H1 (cell line): ENCODE data around the gene OR52K1. TPM values are rescaled to one million over a fixed set of nuclear protein-coding genes. Genes with fewer than 3 reads are reported as not detected.

Experiments used
- CTCF ChIA-PET: fragments of 300-600 bp; sonication (Branson Sonifier 250); formaldehyde crosslinking; loops from one replicate; lab custom pipeline; 2021; ENCODE audit not compliant: partially characterized antibody; lab: Charles Lee
- POLR2A ChIA-PET: fragments of 300-600 bp; sonication (Branson Sonifier 250); formaldehyde crosslinking; loops from one replicate; lab custom pipeline; 2021; ENCODE audit warnings: inconsistent platforms; ENCODE audit not compliant: partially characterized antibody; lab: Charles Lee
- DNase-seq, 2 experiments: peaks; one replicate each; pipeline versions ENCODE4 v3.0.0 to v3.0.0-alpha.2; 2010 to 2022; ENCODE audit warnings: low spot score in 2 of 2, low read depth in 1 of 2, mixed read lengths in 1 of 2
- FAIRE-seq: peaks from 2 replicates; lab custom pipeline; 2011; peaks lifted over from hg19 to GRCh38; lab: Jason Lieb, UNC
- H2AFZ ChIP-seq: 2 replicates; pipeline ENCODE4 v1.8.1; 2012; ENCODE audit warnings: low read length, inconsistent platforms
- H2AK5ac ChIP-seq: 2 replicates; pipeline ENCODE4 v1.6.1; 2013; ENCODE audit warnings: low read depth, low read length
- H2BK120ac ChIP-seq: replicated peaks from 2 replicates; pipeline ENCODE3; 2013; ENCODE audit warnings: low read depth, low read length, inconsistent platforms
- H2BK12ac ChIP-seq: 2 replicates; pipeline ENCODE4 v1.6.1; 2013; ENCODE audit warnings: low read depth, low read length
- H2BK15ac ChIP-seq: 2 replicates; pipeline ENCODE4 v1.6.1; 2013; ENCODE audit warnings: low read length
- H2BK20ac ChIP-seq: 2 replicates; pipeline ENCODE4 v1.6.1; 2013; ENCODE audit warnings: low read length
- H2BK5ac ChIP-seq: 2 replicates; pipeline ENCODE4 v1.6.1; 2013; ENCODE audit warnings: low read depth, low read length
- H3K14ac ChIP-seq: 2 replicates; pipeline ENCODE4 v1.6.1; 2013; ENCODE audit warnings: inconsistent platforms; ENCODE audit not compliant: insufficient read length
- H3K18ac ChIP-seq: 2 replicates; pipeline ENCODE4 v1.6.1; 2013; ENCODE audit warnings: low read length; ENCODE audit errors: extremely low read depth
- H3K23ac ChIP-seq: 2 replicates; pipeline ENCODE4 v1.6.1; 2013; ENCODE audit warnings: inconsistent platforms; ENCODE audit not compliant: insufficient read length
- H3K23me2 ChIP-seq: 2 replicates; pipeline ENCODE4 v1.6.1; 2013; ENCODE audit warnings: low read depth, low read length
- H3K27ac ChIP-seq: 2 replicates; pipeline ENCODE4 v1.6.1; 2011; ENCODE audit warnings: low read depth, low read length, inconsistent platforms
- H3K27me3 ChIP-seq, 4 experiments: replicated peaks in 1 of 4; 1 replicate in 1 of 4; 2 replicates in 3 of 4; pipeline versions ENCODE4 v1.6.1 to v1.8.1; 2011 to 2013; ENCODE audit warnings: low read length in 3 of 4, mild to moderate bottlenecking in 3 of 4, inconsistent platforms in 2 of 4, mixed read lengths in 2 of 4, moderate library complexity in 1 of 4; ENCODE audit not compliant: control insufficient read depth in 3 of 4, insufficient read depth in 3 of 4; ENCODE audit errors: extremely low read depth in 1 of 4
- H3K36me3 ChIP-seq, 4 experiments: 2 replicates each; pipeline versions ENCODE4 v1.6.1 to v1.8.1; 2011 to 2013; ENCODE audit warnings: mild to moderate bottlenecking in 4 of 4, low read length in 3 of 4, moderate library complexity in 2 of 4, control low read depth in 1 of 4, inconsistent platforms in 1 of 4; ENCODE audit not compliant: insufficient read depth in 4 of 4, control insufficient read depth in 2 of 4
- H3K4ac ChIP-seq: replicated peaks from 2 replicates; pipeline ENCODE3; 2013; ENCODE audit warnings: low read length, low read depth, mixed read lengths, inconsistent platforms; ENCODE audit not compliant: insufficient read length
- H3K4me1 ChIP-seq, 4 experiments: replicated peaks in 1 of 4; 1 replicate in 1 of 4; 2 replicates in 3 of 4; pipeline versions ENCODE4 v1.6.1 to v1.8.1; 2011 to 2013; ENCODE audit warnings: low read length in 3 of 4, inconsistent platforms in 2 of 4, mixed read lengths in 1 of 4; ENCODE audit not compliant: insufficient read depth in 4 of 4, control insufficient read depth in 3 of 4
- H3K4me2 ChIP-seq, 2 experiments: 2 replicates each; pipeline versions ENCODE4 v1.6.1 to v1.8.1; 2011 to 2013; ENCODE audit warnings: low read depth in 2 of 2, low read length in 2 of 2, control low read depth in 1 of 2, inconsistent platforms in 1 of 2, mild to moderate bottlenecking in 1 of 2; ENCODE audit not compliant: insufficient read depth in 1 of 2
- H3K4me3 ChIP-seq, 4 experiments: fragments of 200-600, 300-600 bp in 1 of 4; sonication (generic), shearing (Covaris generic), sonication (Bioruptor Twin) in 1 of 4; 2 replicates each; pipeline versions ENCODE4 v1.5.1 to v1.8.1; 2011 to 2016; ENCODE audit warnings: low read length in 4 of 4, low read depth in 3 of 4, control low read depth in 2 of 4, inconsistent platforms in 2 of 4, mild to moderate bottlenecking in 2 of 4, mixed read lengths in 1 of 4, moderate library complexity in 1 of 4; ENCODE audit not compliant: insufficient read depth in 2 of 4; ENCODE audit errors: extremely low read depth in 1 of 4
- H3K56ac ChIP-seq: replicated peaks from 2 replicates; pipeline ENCODE3; 2013; ENCODE audit warnings: low read depth, mild to moderate bottlenecking, mixed read lengths, low read length, inconsistent platforms; ENCODE audit not compliant: insufficient read length
- H3K79me1 ChIP-seq: 2 replicates; pipeline ENCODE4 v1.6.1; 2013; ENCODE audit warnings: low read depth, low read length, control low read depth
- H3K79me2 ChIP-seq, 2 experiments: 2 replicates each; pipeline versions ENCODE4 v1.6.1 to v1.8.1; 2012 to 2013; ENCODE audit warnings: low read length in 2 of 2, mild to moderate bottlenecking in 2 of 2, inconsistent platforms in 1 of 2; ENCODE audit not compliant: insufficient read depth in 2 of 2, control insufficient read depth in 1 of 2
- H3K9ac ChIP-seq, 4 experiments: replicated peaks in 1 of 4; 1 replicate in 1 of 4; 2 replicates in 3 of 4; pipeline versions ENCODE4 v1.6.1 to v1.8.1; 2011 to 2013; ENCODE audit warnings: low read depth in 3 of 4, low read length in 3 of 4, control low read depth in 2 of 4, mild to moderate bottlenecking in 2 of 4, moderate library complexity in 2 of 4, inconsistent platforms in 1 of 4; ENCODE audit errors: extremely low read depth in 1 of 4
- H3K9me3 ChIP-seq, 2 experiments: 2 replicates each; pipeline versions ENCODE4 v1.6.1 to v1.8.1; 2012 to 2013; ENCODE audit warnings: mild to moderate bottlenecking in 2 of 2, moderate library complexity in 2 of 2, control low read depth in 1 of 2, inconsistent platforms in 1 of 2, low read depth in 1 of 2, low read length in 1 of 2, mixed read lengths in 1 of 2; ENCODE audit not compliant: insufficient read depth in 2 of 2
- H4K20me1 ChIP-seq, 2 experiments: replicated peaks in 1 of 2; 2 replicates each; pipeline versions ENCODE3 to v1.8.1; 2011 to 2013; ENCODE audit warnings: inconsistent platforms in 2 of 2, low read length in 2 of 2, mild to moderate bottlenecking in 1 of 2; ENCODE audit not compliant: insufficient read depth in 2 of 2, control insufficient read depth in 1 of 2
- H4K5ac ChIP-seq: 2 replicates; pipeline ENCODE4 v1.6.1; 2013; ENCODE audit warnings: low read length, low read depth, mixed read lengths, inconsistent platforms; ENCODE audit not compliant: insufficient read length
- H4K8ac ChIP-seq: 2 replicates; pipeline ENCODE4 v1.8.0; 2013; ENCODE audit warnings: mild to moderate bottlenecking, moderate library complexity, low read length, inconsistent platforms; ENCODE audit not compliant: insufficient read depth; ENCODE audit errors: extremely low read depth
- H4K91ac ChIP-seq: replicated peaks from 2 replicates; pipeline ENCODE3; 2013; ENCODE audit warnings: low read length, mixed read lengths, inconsistent platforms; ENCODE audit not compliant: insufficient read length
- ATF3 ChIP-seq: IDR thresholded peaks from 2 replicates; pipeline ENCODE4 v1.6.1; 2011; ENCODE audit warnings: low read depth, mild to moderate bottlenecking, low read length; ENCODE audit not compliant: insufficient read depth
- HDAC2 ChIP-seq, 2 experiments: fragments of 300-600 bp in 1 of 2; sonication (generic) in 1 of 2; IDR thresholded peaks; 2 replicates each; pipeline ENCODE4 v1.6.1; 2011 to 2012; ENCODE audit warnings: low read depth in 2 of 2, low read length in 2 of 2, mild to moderate bottlenecking in 2 of 2, moderate library complexity in 2 of 2, borderline replicate concordance in 1 of 2, inconsistent platforms in 1 of 2
- JUN ChIP-seq: IDR thresholded peaks from 2 replicates; pipeline ENCODE4 v1.6.1; 2011; ENCODE audit warnings: low read depth, mild to moderate bottlenecking, improper control_type of control experiment, low read length
- POLR2A ChIP-seq, 2 experiments: IDR thresholded peaks; 1 replicate in 1 of 2; 2 replicates in 1 of 2; pipeline ENCODE4 v1.6.1; 2011; ENCODE audit warnings: low read depth in 2 of 2, low read length in 2 of 2, mild to moderate bottlenecking in 2 of 2; ENCODE audit errors: control extremely low read depth in 1 of 2
- RBBP5 ChIP-seq: IDR thresholded peaks from 2 replicates; pipeline ENCODE4 v1.7.1; 2012; ENCODE audit warnings: low read depth, mild to moderate bottlenecking, inconsistent platforms, low read length, moderate library complexity, borderline replicate concordance
- RFX5 ChIP-seq: IDR thresholded peaks from 2 replicates; pipeline ENCODE4 v1.6.1; 2011; ENCODE audit warnings: low read depth, low read length, improper control_type of control experiment, borderline replicate concordance
- SIRT6 ChIP-seq: IDR thresholded peaks from one replicate; pipeline ENCODE4 v1.7.1; 2012; ENCODE audit warnings: low read length, inconsistent platforms
- TBP ChIP-seq: IDR thresholded peaks from 2 replicates; pipeline ENCODE4 v1.6.1; 2011; ENCODE audit warnings: low read depth, low read length, improper control_type of control experiment
- WGBS, 2 experiments: shearing (Covaris generic) in 1 of 2; methylation state at CpG; one replicate each; pipeline versions ENCODE4 v1.1.6 to v1.1.7; 2013 to 2015; ENCODE audit warnings: low lambda C conversion rate in 2 of 2, mixed read lengths in 2 of 2, inconsistent platforms in 1 of 2, low coverage in 1 of 2, missing lambda C conversion rate in 1 of 2; ENCODE audit not compliant: insufficient replicate concordance in 2 of 2, insufficient coverage in 1 of 2, insufficient read length in 1 of 2; ENCODE audit errors: extremely low coverage in 1 of 2, missing lambda C conversion rate in 1 of 2; 5-methylcytosine and 5-hydroxymethylcytosine counted together
- polyA plus RNA-seq, 7 experiments: library from polyadenylated mRNA; depleted of rRNA in 3 of 7; stranded (reverse) in 5 of 7; unstranded in 2 of 7; fragments of >200 nt in 5 of 7; fragments of 200-250 nt in 2 of 7; gene quantifications; 1 replicate in 5 of 7; 2 replicates in 1 of 7; 4 replicates in 1 of 7; pipeline versions ENCODE4 v1.2.1 to v1.2.3, GENCODE V29; 2011 to 2013; ENCODE audit warnings: missing spikeins in 2 of 7, mixed read lengths in 2 of 7
- total RNA-seq: library from RNA; stranded (reverse); fragmentation: NEBNext Ultra II Directional; extraction: Animal tissue kit (Norgen Biotek cat#: 25700); gene quantifications from 2 replicates; pipeline ENCODE4 v1.2.1, GENCODE V29; 2021
- TF ChIP-seq, protein P1 (sequence below): IDR thresholded peaks from 2 replicates; pipeline ENCODE4 v1.6.1; 2012; ENCODE audit warnings: inconsistent platforms
- TF ChIP-seq, protein P2 (sequence below): IDR thresholded peaks from 2 replicates; pipeline ENCODE4 v1.6.1; 2012; ENCODE audit warnings: inconsistent platforms

Gene OR52K1
- total and polyA plus RNA-seq, 2 of the 8 experiments (the other 6 are each of a cell fraction or from before 2014, with no cell fraction given): not detected

DNA sequence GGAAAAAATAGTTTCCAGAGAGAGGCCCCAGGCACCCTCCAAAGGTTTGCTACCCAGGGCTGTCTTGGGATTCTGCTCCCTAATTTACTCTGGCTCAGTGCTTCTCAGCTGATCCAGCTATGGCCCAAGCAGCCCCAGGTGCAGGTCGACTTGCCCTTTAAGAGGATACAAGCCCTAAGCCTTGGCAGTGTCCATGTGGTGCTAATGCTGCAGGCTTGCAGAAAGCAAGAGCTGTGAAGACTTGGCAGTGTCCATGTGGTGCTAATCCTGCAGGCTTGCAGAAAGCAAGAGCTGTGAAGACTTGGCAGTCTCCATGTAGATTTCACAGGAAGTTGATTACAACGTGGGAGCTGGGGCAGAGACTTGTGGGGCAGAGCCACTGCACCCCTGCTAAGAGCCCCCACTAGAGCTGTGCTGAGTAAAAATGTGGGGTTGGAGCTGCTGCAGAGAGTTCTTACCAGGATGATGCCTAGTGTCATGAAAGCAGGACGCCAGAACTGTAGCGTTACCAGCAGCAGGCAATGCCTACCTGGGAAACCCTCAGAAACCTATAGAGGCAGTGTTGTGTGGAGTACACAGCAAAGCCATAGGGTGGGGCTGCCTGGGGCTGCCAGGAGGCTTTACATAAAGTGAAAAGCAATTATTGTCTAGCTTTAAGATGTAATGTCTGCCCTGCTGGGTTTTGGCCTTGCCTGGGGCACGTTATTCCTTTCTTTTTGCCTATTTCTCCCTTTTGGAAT is 16.1 kb upstream of the OR52K1 start:
- Histone ChIP-seq H4K5ac (no peak overlapping the region), H3K27me3 (no peaks in the 10 kb centered on the region), H3K79me1 (no peaks in the 10 kb centered on the region), H2BK5ac (peak overlapping the region; percentile 88; the same call in 1 of the 2 replicates), H2BK120ac (no peak overlapping the region), H3K4me2 (no peak overlapping the region), H4K8ac (no peak overlapping the region), H3K9ac (no peak overlapping the region), H3K4me1 (peaks cover 0 to 15% (median 8%) of the 10 kb centered on the region in 4 experiments; a peak in 4 of 7 replicates), H3K36me3 (peaks cover 0 to 2% (median 0%) of the 10 kb centered on the region in 4 experiments; a peak in 1 of 8 replicates), H3K4ac (no peak overlapping the region), H2AFZ (no peak overlapping the region), H2BK12ac (peak overlapping the region; percentile 92; the same call in 1 of the 2 replicates), H3K9me3 (no peaks in the 10 kb centered on the region), H3K56ac (no peak overlapping the region), H3K23me2 (no peaks in the 10 kb centered on the region), H4K20me1 (no peaks in the 10 kb centered on the region), H2AK5ac (no peak overlapping the region), H3K23ac (no peak overlapping the region), H2BK20ac (peak overlapping the region; percentile 94), H3K79me2 (no peaks in the 10 kb centered on the region), H3K18ac (peak overlapping the region; percentile 85; the same call in 1 of the 2 replicates), H3K4me3 (no peak overlapping the region), H3K14ac (no peak overlapping the region), H4K91ac (peak overlapping the region; percentile 81), H2BK15ac (no peak overlapping the region), H3K27ac (0 out of 2 replicates have a peak overlapping the region, but pooled peaks have one; percentile 5)
- DNase-seq (no peak), FAIRE-seq (peak; percentile 55)
- ChIA-PET POLR2A (no interaction called here), CTCF (interaction anchor here (0.7 to 1.7 kb wide), 6 partner anchors 9 to 264 kb away, joined by 3 to 5 read pairs (median 4); partner anchors contain the start of genes OR52K1 and TRIM21)
- 67% methylated on average over 5 of the region's 5 CpGs; no CpG with 5 or more reads in 1 of the 2 experiments for WGBS, 2 experiments
- TF ChIP-seq RBBP5: no peak
- TF ChIP-seq, protein P1, sequence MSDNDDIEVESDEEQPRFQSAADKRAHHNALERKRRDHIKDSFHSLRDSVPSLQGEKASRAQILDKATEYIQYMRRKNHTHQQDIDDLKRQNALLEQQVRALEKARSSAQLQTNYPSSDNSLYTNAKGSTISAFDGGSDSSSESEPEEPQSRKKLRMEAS: peak; percentile 76
- TF ChIP-seq SIRT6: no peak
- TF ChIP-seq POLR2A (IDR thresholded peaks at IDR 0.05; ENCODE audit: control extremely low read depth in 1 of 2, low read depth in 2 of 2, low read length in 2 of 2): no peak
- TF ChIP-seq JUN: no peak
- no peak for TF ChIP-seq TBP
- TF ChIP-seq, protein P2, sequence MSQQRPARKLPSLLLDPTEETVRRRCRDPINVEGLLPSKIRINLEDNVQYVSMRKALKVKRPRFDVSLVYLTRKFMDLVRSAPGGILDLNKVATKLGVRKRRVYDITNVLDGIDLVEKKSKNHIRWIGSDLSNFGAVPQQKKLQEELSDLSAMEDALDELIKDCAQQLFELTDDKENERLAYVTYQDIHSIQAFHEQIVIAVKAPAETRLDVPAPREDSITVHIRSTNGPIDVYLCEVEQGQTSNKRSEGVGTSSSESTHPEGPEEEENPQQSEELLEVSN: peak; percentile 73
- no peak for TF ChIP-seq ATF3
- no peak for TF ChIP-seq HDAC2 (IDR thresholded peaks at IDR 0.05; ENCODE audit: borderline replicate concordance in 1 of 2, low read depth in 2 of 2, low read length in 2 of 2)
- no peak for TF ChIP-seq RFX5
